ENCODE results near the gene LRG1. TPM values are rescaled to one million over a fixed set of nuclear protein-coding genes. Genes with fewer than 3 reads are reported as not detected.

The LRG1 gene
- total and polyA plus RNA-seq, 9 of the 15 experiments (the other 6 are each of a cell fraction or from before 2014, with no cell fraction given), result 1.5 to 11.9 (median 8.7) TPM

DNA sequence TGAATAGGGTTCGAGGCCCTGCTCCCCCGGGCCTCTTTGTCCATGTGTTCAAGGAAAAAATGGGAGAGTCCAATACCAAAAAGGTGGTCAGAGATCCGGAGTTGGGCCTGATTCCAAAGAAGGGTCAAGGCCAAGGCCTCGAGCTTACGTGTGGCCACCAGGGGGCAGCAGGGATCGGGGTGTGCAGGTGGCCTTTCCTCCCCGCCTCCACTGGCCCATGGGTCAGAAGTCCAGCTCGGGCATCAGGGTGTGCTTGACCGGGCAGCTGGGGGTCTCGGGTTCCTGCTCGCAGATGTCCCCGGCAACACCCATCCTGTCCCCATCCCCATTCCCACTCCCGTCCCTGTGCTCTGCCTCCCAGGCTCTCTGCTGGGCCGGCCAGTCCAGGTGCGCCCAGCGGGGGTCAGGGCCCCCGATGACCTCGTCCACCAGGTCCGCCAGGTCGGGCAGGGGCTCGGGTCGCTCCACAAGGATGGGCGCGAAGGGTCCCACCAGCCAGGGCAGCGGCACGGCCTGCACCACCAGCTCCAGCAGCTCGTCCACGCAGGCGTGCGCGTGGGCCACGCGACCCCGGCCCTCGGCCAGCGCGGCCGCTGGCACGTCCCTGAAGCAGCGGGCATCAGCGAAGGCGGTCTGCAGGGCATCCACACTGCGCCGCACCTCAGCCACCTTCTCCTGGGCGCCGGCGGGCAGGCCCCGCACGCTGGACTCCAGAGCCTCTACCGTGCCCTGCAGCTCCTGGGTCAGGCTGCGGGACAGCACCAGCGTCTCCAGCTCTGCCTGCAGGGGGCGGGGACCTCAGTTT lies 16.3 kb downstream of the LRG1 start (continued):
- TF ChIP-seq, protein P1, sequence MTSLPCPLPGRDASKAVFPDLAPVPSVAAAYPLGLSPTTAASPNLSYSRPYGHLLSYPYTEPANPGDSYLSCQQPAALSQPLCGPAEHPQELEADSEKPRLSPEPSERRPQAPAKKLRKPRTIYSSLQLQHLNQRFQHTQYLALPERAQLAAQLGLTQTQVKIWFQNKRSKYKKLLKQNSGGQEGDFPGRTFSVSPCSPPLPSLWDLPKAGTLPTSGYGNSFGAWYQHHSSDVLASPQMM (CRISPR knock-in tag; IDR thresholded peaks at IDR 0.05), result no peak
- no peak for TF ChIP-seq BCOR (IDR thresholded peaks at IDR 0.05)
- TF ChIP-seq MED1 (CRISPR knock-in tag; IDR thresholded peaks at IDR 0.05; ENCODE audit: borderline replicate concordance), result no peak
- no peak for TF ChIP-seq CBX2 (IDR thresholded peaks at IDR 0.05; ENCODE audit: insufficient read depth, low read length, poor library complexity, severe bottlenecking)
- no peak for TF ChIP-seq CBX5 (IDR thresholded peaks at IDR 0.05; ENCODE audit: borderline replicate concordance, low read depth)
- no peak for TF ChIP-seq RBM17 (IDR thresholded peaks at IDR 0.05; ENCODE audit: borderline replicate concordance, low read depth, low read length)
- TF ChIP-seq, protein P2, sequence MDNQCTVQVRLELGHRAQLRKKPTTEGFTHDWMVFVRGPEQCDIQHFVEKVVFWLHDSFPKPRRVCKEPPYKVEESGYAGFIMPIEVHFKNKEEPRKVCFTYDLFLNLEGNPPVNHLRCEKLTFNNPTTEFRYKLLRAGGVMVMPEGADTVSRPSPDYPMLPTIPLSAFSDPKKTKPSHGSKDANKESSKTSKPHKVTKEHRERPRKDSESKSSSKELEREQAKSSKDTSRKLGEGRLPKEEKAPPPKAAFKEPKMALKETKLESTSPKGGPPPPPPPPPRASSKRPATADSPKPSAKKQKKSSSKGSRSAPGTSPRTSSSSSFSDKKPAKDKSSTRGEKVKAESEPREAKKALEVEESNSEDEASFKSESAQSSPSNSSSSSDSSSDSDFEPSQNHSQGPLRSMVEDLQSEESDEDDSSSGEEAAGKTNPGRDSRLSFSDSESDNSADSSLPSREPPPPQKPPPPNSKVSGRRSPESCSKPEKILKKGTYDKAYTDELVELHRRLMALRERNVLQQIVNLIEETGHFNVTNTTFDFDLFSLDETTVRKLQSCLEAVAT (IDR thresholded peaks at IDR 0.05), result no peak
- no peak for TF ChIP-seq ZNF316 (IDR thresholded peaks at IDR 0.05)
- TF ChIP-seq, protein P3, sequence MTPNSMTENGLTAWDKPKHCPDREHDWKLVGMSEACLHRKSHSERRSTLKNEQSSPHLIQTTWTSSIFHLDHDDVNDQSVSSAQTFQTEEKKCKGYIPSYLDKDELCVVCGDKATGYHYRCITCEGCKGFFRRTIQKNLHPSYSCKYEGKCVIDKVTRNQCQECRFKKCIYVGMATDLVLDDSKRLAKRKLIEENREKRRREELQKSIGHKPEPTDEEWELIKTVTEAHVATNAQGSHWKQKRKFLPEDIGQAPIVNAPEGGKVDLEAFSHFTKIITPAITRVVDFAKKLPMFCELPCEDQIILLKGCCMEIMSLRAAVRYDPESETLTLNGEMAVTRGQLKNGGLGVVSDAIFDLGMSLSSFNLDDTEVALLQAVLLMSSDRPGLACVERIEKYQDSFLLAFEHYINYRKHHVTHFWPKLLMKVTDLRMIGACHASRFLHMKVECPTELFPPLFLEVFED (CRISPR knock-in tag; conservative IDR thresholded peaks at IDR 0.05), result no peak
- TF ChIP-seq NCOA6 (IDR thresholded peaks at IDR 0.05), result no peak
- no peak for TF ChIP-seq HSF4 (CRISPR knock-in tag; IDR thresholded peaks at IDR 0.05; ENCODE audit: borderline replicate concordance)
- TF ChIP-seq, protein P4, sequence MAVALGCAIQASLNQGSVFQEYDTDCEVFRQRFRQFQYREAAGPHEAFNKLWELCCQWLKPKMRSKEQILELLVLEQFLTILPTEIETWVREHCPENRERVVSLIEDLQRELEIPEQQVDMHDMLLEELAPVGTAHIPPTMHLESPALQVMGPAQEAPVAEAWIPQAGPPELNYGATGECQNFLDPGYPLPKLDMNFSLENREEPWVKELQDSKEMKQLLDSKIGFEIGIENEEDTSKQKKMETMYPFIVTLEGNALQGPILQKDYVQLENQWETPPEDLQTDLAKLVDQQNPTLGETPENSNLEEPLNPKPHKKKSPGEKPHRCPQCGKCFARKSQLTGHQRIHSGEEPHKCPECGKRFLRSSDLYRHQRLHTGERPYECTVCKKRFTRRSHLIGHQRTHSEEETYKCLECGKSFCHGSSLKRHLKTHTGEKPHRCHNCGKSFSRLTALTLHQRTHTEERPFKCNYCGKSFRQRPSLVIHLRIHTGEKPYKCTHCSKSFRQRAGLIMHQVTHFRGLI (CRISPR knock-in tag; IDR thresholded peaks at IDR 0.05), result no peak
- TF ChIP-seq POLR3A (IDR thresholded peaks at IDR 0.05; ENCODE audit: borderline replicate concordance, extremely low read depth, insufficient read depth, insufficient read length), result no peak
- no peak for TF ChIP-seq RBM22 (IDR thresholded peaks at IDR 0.05; ENCODE audit: low read depth, low read length, poor library complexity, severe bottlenecking)
- TF ChIP-seq XRCC5 (IDR thresholded peaks at IDR 0.05; ENCODE audit: low read depth, low read length), result 0 out of 2 replicates have a peak, but pooled peaks have one; percentile 44
- TF ChIP-seq ZNF780A (CRISPR knock-in tag; IDR thresholded peaks at IDR 0.05), result no peak
- no peak for TF ChIP-seq CEBPG (CRISPR knock-in tag; IDR thresholded peaks at IDR 0.05)
- no peak for TF ChIP-seq CEBPG (tag; conservative IDR thresholded peaks at IDR 0.05 in 1 of 2, IDR thresholded peaks at IDR 0.05 in 1 of 2)
- TF ChIP-seq ZZZ3 (IDR thresholded peaks at IDR 0.05), result no peak
- TF ChIP-seq ZNF408 (CRISPR knock-in tag; IDR thresholded peaks at IDR 0.05; ENCODE audit: low read depth), result no peak
- TF ChIP-seq ZNF184 (CRISPR knock-in tag; IDR thresholded peaks at IDR 0.05), result no peak
